HEK293 (cell line): ENCODE results near the gene SLC35F4.

Experiments used
- CTCF ChIA-PET: fragments of 350-600 bp; formaldehyde crosslinking; extraction: SDS; loops from one replicate; lab custom pipeline; 2021; ENCODE audit warnings: antibody characterized with exemption; lab: Yijun Ruan, JAX
- POLR2A ChIA-PET: fragments of 300-600 bp; formaldehyde crosslinking; extraction: SDS; loops from one replicate; lab custom pipeline; 2020; ENCODE audit warnings: antibody characterized with exemption, inconsistent platforms; lab: Yijun Ruan, JAX
- H3K27ac ChIP-seq: fragments of 200-500 bp; sonication (Bioruptor generic); 2 replicates; pipeline ENCODE4 v1.5.1; 2014; ENCODE audit warnings: low read depth, low read length, control low read depth, inconsistent platforms; ENCODE audit errors: extremely low read depth
- H3K36me3 ChIP-seq, 2 experiments: fragments of 200-500 bp in 1 of 2; sonication (Bioruptor generic) in 1 of 2; 1 replicate in 1 of 2; 2 replicates in 1 of 2; pipeline ENCODE4 v1.5.1; 2014 to 2017; ENCODE audit warnings: inconsistent platforms in 2 of 2, low read length in 2 of 2; ENCODE audit not compliant: control insufficient read depth in 2 of 2, insufficient read depth in 1 of 2
- H3K4me1 ChIP-seq: fragments of 200-500 bp; sonication (Bioruptor generic); 2 replicates; pipeline ENCODE4 v1.5.1; 2014; ENCODE audit warnings: mild to moderate bottlenecking, low read length, inconsistent platforms; ENCODE audit not compliant: control insufficient read depth, insufficient read depth
- H3K4me3 ChIP-seq: 2 replicates; pipeline ENCODE4 v1.5.1; 2011; ENCODE audit warnings: low read depth, mild to moderate bottlenecking, control low read depth, low read length, moderate library complexity
- H3K9me3 ChIP-seq: fragments of 200-500 bp; sonication (Bioruptor generic); 2 replicates; pipeline ENCODE4 v1.5.1; 2014; ENCODE audit warnings: low read depth, low read length, inconsistent platforms; ENCODE audit not compliant: control insufficient read depth, insufficient read depth
- EGR2 ChIP-seq: fragments of 450-650 bp; formaldehyde crosslinking; IDR thresholded peaks from 2 replicates; pipeline ENCODE4 v1.5.1; 2016; ENCODE audit warnings: low read depth, missing biosample characterization, missing genetic modification characterization
- GLI2 ChIP-seq: fragments of 450-650 bp; formaldehyde crosslinking; IDR thresholded peaks from 2 replicates; pipeline ENCODE4; 2017; ENCODE audit warnings: missing biosample characterization, missing genetic modification characterization, low read depth, borderline replicate concordance
- SCRT1 ChIP-seq: fragments of 450-650 bp; formaldehyde crosslinking; IDR thresholded peaks from 2 replicates; pipeline ENCODE4 v1.5.1; 2016; ENCODE audit warnings: missing biosample characterization, missing genetic modification characterization, borderline replicate concordance
- SCRT2 ChIP-seq: fragments of 450-650 bp; formaldehyde crosslinking; IDR thresholded peaks from 2 replicates; pipeline ENCODE4 v1.5.1; 2016; ENCODE audit warnings: missing biosample characterization, missing genetic modification characterization
- TRIM28 ChIP-seq: IDR thresholded peaks from 2 replicates; pipeline ENCODE4 v1.6.1; 2011; ENCODE audit warnings: low read length, control low read depth, borderline replicate concordance
- YY1 ChIP-seq: fragments of 450-650 bp; formaldehyde crosslinking; IDR thresholded peaks from 2 replicates; pipeline ENCODE4 v1.5.1; 2018; ENCODE audit warnings: missing biosample characterization, missing genetic modification characterization
- ZFP37 ChIP-seq: fragments of 450-650 bp; formaldehyde crosslinking; IDR thresholded peaks from 2 replicates; pipeline ENCODE4 v1.5.1; 2016; ENCODE audit warnings: missing biosample characterization, missing genetic modification characterization
- ZNF133 ChIP-seq: fragments of 450-650 bp; formaldehyde crosslinking; IDR thresholded peaks from 2 replicates; pipeline ENCODE4 v1.5.1; 2016; ENCODE audit warnings: missing biosample characterization, missing genetic modification characterization
- ZNF138 ChIP-seq: fragments of 450-650 bp; formaldehyde crosslinking; IDR thresholded peaks from 2 replicates; pipeline ENCODE4 v1.5.1; 2016; ENCODE audit warnings: missing biosample characterization, missing genetic modification characterization, borderline replicate concordance
- ZNF157 ChIP-seq: fragments of 450-650 bp; formaldehyde crosslinking; IDR thresholded peaks from 2 replicates; pipeline ENCODE4 v1.5.1; 2016; ENCODE audit warnings: missing biosample characterization, missing genetic modification characterization
- ZNF169 ChIP-seq: fragments of 450-650 bp; formaldehyde crosslinking; IDR thresholded peaks from 2 replicates; pipeline ENCODE4 v1.5.1; 2016; ENCODE audit warnings: missing biosample characterization, missing genetic modification characterization
- ZNF175 ChIP-seq: fragments of 450-650 bp; formaldehyde crosslinking; IDR thresholded peaks from 2 replicates; pipeline ENCODE4 v1.5.1; 2016; ENCODE audit warnings: missing biosample characterization, missing genetic modification characterization
- ZNF221 ChIP-seq: fragments of 450-650 bp; formaldehyde crosslinking; IDR thresholded peaks from 2 replicates; pipeline ENCODE4 v1.5.1; 2017; ENCODE audit warnings: missing biosample characterization, missing genetic modification characterization, borderline replicate concordance
- ZNF266 ChIP-seq: fragments of 450-650 bp; formaldehyde crosslinking; IDR thresholded peaks from 2 replicates; pipeline ENCODE4 v1.5.1; 2016; ENCODE audit warnings: missing biosample characterization, missing genetic modification characterization, low read depth
- ZNF292 ChIP-seq: fragments of 450-650 bp; formaldehyde crosslinking; IDR thresholded peaks from 2 replicates; pipeline ENCODE4 v1.5.1; 2016; ENCODE audit warnings: low read depth, missing biosample characterization, missing genetic modification characterization, borderline replicate concordance
- ZNF335 ChIP-seq: fragments of 450-650 bp; formaldehyde crosslinking; conservative IDR thresholded peaks from 2 replicates; pipeline ENCODE4 v1.5.1; 2016; ENCODE audit warnings: missing biosample characterization, missing genetic modification characterization
- ZNF544 ChIP-seq: fragments of 450-650 bp; formaldehyde crosslinking; IDR thresholded peaks from 2 replicates; pipeline ENCODE4 v1.5.0; 2017; ENCODE audit warnings: missing biosample characterization, missing genetic modification characterization
- ZNF654 ChIP-seq: fragments of 450-650 bp; formaldehyde crosslinking; IDR thresholded peaks from 2 replicates; pipeline ENCODE4 v1.5.1; 2016; ENCODE audit warnings: low read depth, missing biosample characterization, missing genetic modification characterization
- ZNF660 ChIP-seq: fragments of 450-650 bp; IDR thresholded peaks from 2 replicates; pipeline ENCODE4 v1.5.1; 2018; ENCODE audit warnings: missing biosample characterization, mild to moderate bottlenecking, missing genetic modification characterization
- ZNF701 ChIP-seq: fragments of 450-650 bp; formaldehyde crosslinking; IDR thresholded peaks from 2 replicates; pipeline ENCODE4 v1.5.1; 2016; ENCODE audit warnings: missing biosample characterization, missing genetic modification characterization
- ZNF776 ChIP-seq: fragments of 450-650 bp; formaldehyde crosslinking; IDR thresholded peaks from 2 replicates; pipeline ENCODE4 v1.5.0; 2017; ENCODE audit warnings: missing biosample characterization, missing genetic modification characterization, borderline replicate concordance
- TF ChIP-seq, protein P1 (sequence below): fragments of 450-650 bp; IDR thresholded peaks from 2 replicates; pipeline ENCODE4 v1.5.1; 2018; ENCODE audit warnings: missing biosample characterization, missing genetic modification characterization
- TF ChIP-seq, protein P2 (sequence below): fragments of 450-650 bp; formaldehyde crosslinking; IDR thresholded peaks from 2 replicates; pipeline ENCODE4 v1.5.1; 2016; ENCODE audit warnings: missing biosample characterization, missing genetic modification characterization

SLC35F4 gene

DNA sequence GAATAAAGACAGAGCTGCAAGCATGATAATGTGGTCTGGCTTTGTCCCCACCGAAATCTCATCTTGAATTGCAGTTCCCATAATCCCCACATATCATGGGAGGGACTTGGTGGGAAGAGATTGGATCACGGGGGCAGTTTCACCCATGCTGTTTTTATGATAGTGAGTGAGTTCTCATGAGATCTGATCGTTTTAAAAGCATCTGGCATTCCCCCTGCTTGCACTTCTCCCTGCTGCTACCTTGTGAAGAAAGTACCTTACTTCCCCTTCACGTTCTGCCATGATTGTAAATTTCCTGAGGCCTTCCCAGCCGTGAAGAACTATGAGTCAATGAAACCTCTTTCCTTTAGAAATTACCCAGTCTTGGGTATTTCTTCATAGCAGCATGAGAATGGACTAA, 158.7 kb downstream of the SLC35F4 start (continued):
- TF ChIP-seq, protein P1, sequence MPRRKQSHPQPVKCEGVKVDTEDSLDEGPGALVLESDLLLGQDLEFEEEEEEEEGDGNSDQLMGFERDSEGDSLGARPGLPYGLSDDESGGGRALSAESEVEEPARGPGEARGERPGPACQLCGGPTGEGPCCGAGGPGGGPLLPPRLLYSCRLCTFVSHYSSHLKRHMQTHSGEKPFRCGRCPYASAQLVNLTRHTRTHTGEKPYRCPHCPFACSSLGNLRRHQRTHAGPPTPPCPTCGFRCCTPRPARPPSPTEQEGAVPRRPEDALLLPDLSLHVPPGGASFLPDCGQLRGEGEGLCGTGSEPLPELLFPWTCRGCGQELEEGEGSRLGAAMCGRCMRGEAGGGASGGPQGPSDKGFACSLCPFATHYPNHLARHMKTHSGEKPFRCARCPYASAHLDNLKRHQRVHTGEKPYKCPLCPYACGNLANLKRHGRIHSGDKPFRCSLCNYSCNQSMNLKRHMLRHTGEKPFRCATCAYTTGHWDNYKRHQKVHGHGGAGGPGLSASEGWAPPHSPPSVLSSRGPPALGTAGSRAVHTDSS (tag by site-specific recombination), result no peak
- TF ChIP-seq, all 188 proteins: peak for 0

DNA sequence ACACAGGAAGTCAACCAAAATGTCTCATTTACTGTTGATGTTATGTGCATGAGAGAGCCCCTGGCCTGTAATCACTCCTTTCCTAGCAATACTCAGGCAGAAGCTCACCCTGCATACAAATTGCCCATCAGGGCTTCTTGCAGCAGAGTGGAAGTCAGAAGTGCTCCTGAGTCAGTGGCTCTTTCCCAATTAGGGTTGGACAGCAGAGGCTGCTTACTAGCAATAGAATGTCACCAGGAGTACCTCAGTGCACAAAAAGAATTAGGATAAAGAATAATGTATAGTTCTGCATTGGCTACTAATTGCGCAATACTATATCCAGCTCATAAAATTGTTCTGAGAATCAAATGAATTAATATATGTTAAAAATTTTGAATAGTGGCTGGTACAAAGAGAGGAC, 161.1 kb downstream of the SLC35F4 start:
- Histone ChIP-seq H3K4me3 (no peak overlapping the region), H3K4me1 (no peaks in the 10 kb centered on the region), H3K27ac (no peak overlapping the region), H3K9me3 (no peaks in the 10 kb centered on the region), H3K36me3 (no peaks in the 10 kb centered on the region)
- POLR2A ChIA-PET, result no interaction called here
- TF ChIP-seq, protein P2, sequence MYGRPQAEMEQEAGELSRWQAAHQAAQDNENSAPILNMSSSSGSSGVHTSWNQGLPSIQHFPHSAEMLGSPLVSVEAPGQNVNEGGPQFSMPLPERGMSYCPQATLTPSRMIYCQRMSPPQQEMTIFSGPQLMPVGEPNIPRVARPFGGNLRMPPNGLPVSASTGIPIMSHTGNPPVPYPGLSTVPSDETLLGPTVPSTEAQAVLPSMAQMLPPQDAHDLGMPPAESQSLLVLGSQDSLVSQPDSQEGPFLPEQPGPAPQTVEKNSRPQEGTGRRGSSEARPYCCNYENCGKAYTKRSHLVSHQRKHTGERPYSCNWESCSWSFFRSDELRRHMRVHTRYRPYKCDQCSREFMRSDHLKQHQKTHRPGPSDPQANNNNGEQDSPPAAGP (tag by site-specific recombination), result no peak
- no peak for TF ChIP-seq ZNF776 (tag by site-specific recombination)
- TF ChIP-seq ZNF701 (tag by site-specific recombination), result no peak
- no peak for TF ChIP-seq ZNF133
- TF ChIP-seq ZNF335 (tag by site-specific recombination), result no peak
- no peak for TF ChIP-seq ZNF544 (tag by site-specific recombination)
- no peak for TF ChIP-seq EGR2 (tag by site-specific recombination)
- no peak for TF ChIP-seq ZNF266 (tag by site-specific recombination)
- no peak for TF ChIP-seq GLI2 (tag by site-specific recombination)
- CTCF ChIA-PET, result no interaction called here

DNA sequence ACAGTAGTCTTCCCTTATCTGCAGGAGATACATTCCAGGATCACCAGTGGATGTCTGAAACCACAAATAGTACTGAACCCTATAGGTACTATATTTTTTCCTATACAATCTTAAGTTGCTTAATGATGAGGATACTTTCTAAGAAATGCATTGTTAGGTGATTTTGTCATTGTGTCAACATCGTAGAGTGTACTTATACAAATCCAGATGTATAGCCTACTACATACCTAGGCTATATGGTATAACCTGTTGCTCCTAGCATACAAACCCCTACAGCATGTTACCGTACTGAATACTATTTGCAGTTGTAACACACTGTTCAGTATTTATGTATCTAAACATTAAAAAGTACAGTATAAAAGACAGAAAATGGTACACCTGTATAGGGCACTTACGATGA, 165.9 kb downstream of the SLC35F4 start:
- H3K36me3 ChIP-seq, result no peaks in the 10 kb centered on the region
- ChIA-PET POLR2A (no interaction called here), CTCF (no interaction called here)
- TF ChIP-seq ZNF157, result no peak
- TF ChIP-seq YY1 (tag by site-specific recombination), result no peak
- peak; percentile 73; the same call in 1 of the 2 replicates for TF ChIP-seq SCRT2 (tag by site-specific recombination)
- H3K9me3 ChIP-seq, result no peaks in the 10 kb centered on the region
- no peak overlapping the region for H3K4me3 ChIP-seq
- H3K27ac ChIP-seq, result no peak overlapping the region
- H3K4me1 ChIP-seq, result no peaks in the 10 kb centered on the region

DNA sequence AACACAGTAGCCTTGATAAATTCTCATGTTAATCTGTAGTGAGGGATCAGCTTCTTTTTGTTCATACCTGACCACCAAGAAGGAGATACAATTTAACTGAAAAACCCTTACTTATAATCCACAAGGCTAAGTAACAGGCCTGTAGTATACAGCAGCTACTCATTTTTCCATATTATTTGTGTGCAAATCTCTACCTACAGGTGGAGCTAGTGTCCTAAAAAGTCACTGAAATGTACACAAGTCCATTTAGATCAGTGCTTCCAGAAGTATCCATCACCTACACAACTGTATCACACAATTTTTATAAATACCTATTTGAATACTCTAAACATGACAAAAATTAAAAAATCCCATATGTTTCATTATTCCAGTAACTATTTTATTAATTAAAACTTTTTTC, 173.2 kb downstream of the SLC35F4 start:
- ChIA-PET POLR2A (no interaction called here), CTCF (interaction anchor here (0.6 to 5.8 kb wide), 20 partner anchors 10 to 1493 kb away, joined by 3 to 61 read pairs (median 3); no protein-coding TSS in a partner anchor)

DNA sequence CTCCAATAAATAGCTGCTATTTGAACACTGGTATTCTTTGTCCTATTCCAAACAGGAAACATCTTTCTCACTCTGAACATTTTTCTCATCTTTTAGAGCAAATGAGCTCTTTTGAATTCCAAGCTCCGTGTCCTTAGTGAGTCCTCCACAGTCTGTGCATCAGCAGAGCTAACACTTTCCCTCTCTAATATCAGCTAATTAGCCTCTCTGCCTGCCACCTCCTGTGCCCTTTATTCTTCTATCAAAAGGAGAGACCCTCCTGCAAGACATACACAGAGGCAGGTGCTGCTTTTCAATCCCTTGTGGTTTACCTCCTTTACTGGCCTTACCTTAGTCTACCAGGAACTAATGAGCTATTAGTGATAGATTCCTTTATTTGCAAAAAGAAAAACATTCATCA, 178.5 kb downstream of the SLC35F4 start:
- Histone ChIP-seq H3K9me3 (no peaks in the 10 kb centered on the region), H3K4me1 (no peaks in the 10 kb centered on the region), H3K36me3 (no peaks in the 10 kb centered on the region)
- POLR2A ChIA-PET, result no interaction called here
- no peak for TF ChIP-seq ZNF292 (tag by site-specific recombination)
- TF ChIP-seq TRIM28, result no peak
- TF ChIP-seq ZNF221, result no peak
- TF ChIP-seq SCRT1 (tag by site-specific recombination), result no peak
- no peak for TF ChIP-seq ZNF175 (tag by site-specific recombination)
- TF ChIP-seq ZNF138 (tag by site-specific recombination), result no peak
- no peak for TF ChIP-seq GLI2 (tag by site-specific recombination)
- TF ChIP-seq ZNF660 (tag by site-specific recombination), result no peak
- TF ChIP-seq ZFP37 (tag by site-specific recombination), result no peak
- TF ChIP-seq, all 188 proteins: peak for 0
- CTCF ChIA-PET, result no interaction called here
- no peak overlapping the region for H3K27ac ChIP-seq
- no peak overlapping the region for H3K4me3 ChIP-seq

More for the DNA sequence above, 173.2 kb downstream of the SLC35F4 start:
- H3K4me3 ChIP-seq, result no peak overlapping the region
- TF ChIP-seq ZNF654 (tag by site-specific recombination) (peak; percentile 31), ZNF169 (tag by site-specific recombination) (no peak)
- TF ChIP-seq, all 188 proteins: peak for 1
- Histone ChIP-seq H3K4me1 (no peaks in the 10 kb centered on the region), H3K36me3 (no peaks in the 10 kb centered on the region), H3K27ac (no peak overlapping the region), H3K9me3 (no peaks in the 10 kb centered on the region)
